ENCODE results near the gene ACKR4.
"Not testable (repeated sequence)": the region's sequence is repeated elsewhere in the genome, so short reads cannot be mapped to it uniquely, and the experiment has no call there.

Gene ACKR4

DNA sequence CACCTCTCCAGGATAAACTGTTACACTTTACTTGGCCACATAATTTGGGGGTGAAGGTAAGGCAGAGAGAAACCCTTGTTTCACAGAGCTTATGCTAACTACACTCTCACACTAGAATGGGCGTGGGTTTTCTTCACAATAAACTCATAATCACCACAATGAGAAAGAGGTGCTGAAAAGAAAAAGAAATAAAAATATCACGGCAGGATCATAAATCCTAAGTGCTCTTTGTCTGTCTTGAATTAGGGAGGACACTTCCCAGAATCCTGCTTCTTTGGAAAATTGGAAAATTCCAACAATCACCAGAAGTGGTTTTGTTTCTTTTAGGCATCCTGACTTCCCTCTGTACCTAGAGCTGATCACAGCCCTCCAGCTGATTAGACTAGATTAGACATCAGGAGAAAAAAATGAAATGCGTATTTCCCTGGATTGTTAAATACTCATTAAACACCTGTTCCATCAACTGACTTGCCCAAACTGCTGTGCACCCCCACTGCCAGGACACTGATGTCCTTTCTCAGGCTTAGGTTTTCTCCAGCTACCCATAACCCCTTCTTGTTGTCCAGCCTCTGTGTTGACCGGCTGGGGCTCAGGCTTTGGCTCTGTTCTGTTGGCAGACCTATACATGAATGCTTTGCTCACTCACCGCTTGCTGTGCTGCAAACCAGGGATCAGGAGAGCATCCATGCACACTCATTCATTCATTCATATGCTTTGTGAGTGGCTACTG, 41.6 kb upstream of the ACKR4 start:
- Histone ChIP-seq H3K79me2 (ENCODE audit: insufficient read depth, low read length) (no peaks in the 10 kb centered on the region), H3K9me2 (replicated peaks; ENCODE audit: low read depth, low read length) (no peaks in the 10 kb centered on the region), H3K36me3 (ENCODE audit: insufficient read depth, low read length) (no peaks in the 10 kb centered on the region), H2AFZ (ENCODE audit: low read length) (no peak overlapping the region), H3K9ac (ENCODE audit: low read depth, low read length, poor library complexity, severe bottlenecking) (no peak overlapping the region), H3K4me2 (ENCODE audit: low read depth, low read length, poor library complexity, severe bottlenecking) (no peak overlapping the region), H3K4me1 (ENCODE audit: insufficient read depth, low read length, poor library complexity, severe bottlenecking) (peaks cover 9% of the 10 kb centered on the region), H3K27me3 (ENCODE audit: insufficient read depth, low read length, poor library complexity, severe bottlenecking) (no peaks in the 10 kb centered on the region), H3K4me3 (ENCODE audit: low read length, poor library complexity, severe bottlenecking) (no peak overlapping the region), H3F3A (ENCODE audit: low read depth) (no peaks in the 10 kb centered on the region), H4K20me1 (ENCODE audit: insufficient read depth, low read length, poor library complexity, severe bottlenecking) (no peaks in the 10 kb centered on the region), H3K9me3 (ENCODE audit: insufficient read depth, low read depth, low read length) (no peaks in the 10 kb centered on the region)
- TF ChIP-seq, protein P1, sequence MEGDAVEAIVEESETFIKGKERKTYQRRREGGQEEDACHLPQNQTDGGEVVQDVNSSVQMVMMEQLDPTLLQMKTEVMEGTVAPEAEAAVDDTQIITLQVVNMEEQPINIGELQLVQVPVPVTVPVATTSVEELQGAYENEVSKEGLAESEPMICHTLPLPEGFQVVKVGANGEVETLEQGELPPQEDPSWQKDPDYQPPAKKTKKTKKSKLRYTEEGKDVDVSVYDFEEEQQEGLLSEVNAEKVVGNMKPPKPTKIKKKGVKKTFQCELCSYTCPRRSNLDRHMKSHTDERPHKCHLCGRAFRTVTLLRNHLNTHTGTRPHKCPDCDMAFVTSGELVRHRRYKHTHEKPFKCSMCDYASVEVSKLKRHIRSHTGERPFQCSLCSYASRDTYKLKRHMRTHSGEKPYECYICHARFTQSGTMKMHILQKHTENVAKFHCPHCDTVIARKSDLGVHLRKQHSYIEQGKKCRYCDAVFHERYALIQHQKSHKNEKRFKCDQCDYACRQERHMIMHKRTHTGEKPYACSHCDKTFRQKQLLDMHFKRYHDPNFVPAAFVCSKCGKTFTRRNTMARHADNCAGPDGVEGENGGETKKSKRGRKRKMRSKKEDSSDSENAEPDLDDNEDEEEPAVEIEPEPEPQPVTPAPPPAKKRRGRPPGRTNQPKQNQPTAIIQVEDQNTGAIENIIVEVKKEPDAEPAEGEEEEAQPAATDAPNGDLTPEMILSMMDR (conservative IDR thresholded peaks at IDR 0.05; ENCODE audit: low read length) = no peak
- TF ChIP-seq EZH2phosphoT487 (IDR thresholded peaks at IDR 0.05; ENCODE audit: borderline replicate concordance) = no peak

DNA sequence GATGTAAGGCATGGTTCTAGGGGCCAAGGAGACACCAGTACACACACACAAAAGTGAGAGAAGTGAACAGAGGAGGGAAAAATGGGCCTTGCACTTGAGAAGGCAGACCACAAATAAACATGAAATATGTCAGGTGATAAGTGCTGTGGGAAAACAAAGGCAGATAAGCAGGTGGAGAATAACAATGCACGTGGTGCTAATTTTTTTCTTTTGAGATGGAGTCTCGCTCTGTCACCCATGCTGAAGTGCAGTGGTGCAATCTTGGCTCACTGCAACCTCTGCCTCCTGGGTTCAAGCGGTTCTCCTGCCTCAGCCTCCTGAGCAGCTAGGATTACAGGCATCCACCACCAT, 41.1 kb upstream of the ACKR4 start:
- not testable (repeated sequence) for H3K9ac ChIP-seq (ENCODE audit: low read depth, low read length, poor library complexity, severe bottlenecking); H4K20me1 ChIP-seq (ENCODE audit: insufficient read depth, low read length, poor library complexity, severe bottlenecking); H3K9me2 ChIP-seq (replicated peaks; ENCODE audit: low read depth, low read length); H3K79me2 ChIP-seq (ENCODE audit: insufficient read depth, low read length); H2AFZ ChIP-seq (ENCODE audit: low read length); H3K27me3 ChIP-seq (ENCODE audit: insufficient read depth, low read length, poor library complexity, severe bottlenecking); H3K4me3 ChIP-seq (ENCODE audit: low read length, poor library complexity, severe bottlenecking); H3K4me2 ChIP-seq (ENCODE audit: low read depth, low read length, poor library complexity, severe bottlenecking); H3K4me1 ChIP-seq (ENCODE audit: insufficient read depth, low read length, poor library complexity, severe bottlenecking); H3F3A ChIP-seq (ENCODE audit: low read depth); H3K9me3 ChIP-seq (ENCODE audit: insufficient read depth, low read depth, low read length); H3K36me3 ChIP-seq (ENCODE audit: insufficient read depth, low read length)

DNA sequence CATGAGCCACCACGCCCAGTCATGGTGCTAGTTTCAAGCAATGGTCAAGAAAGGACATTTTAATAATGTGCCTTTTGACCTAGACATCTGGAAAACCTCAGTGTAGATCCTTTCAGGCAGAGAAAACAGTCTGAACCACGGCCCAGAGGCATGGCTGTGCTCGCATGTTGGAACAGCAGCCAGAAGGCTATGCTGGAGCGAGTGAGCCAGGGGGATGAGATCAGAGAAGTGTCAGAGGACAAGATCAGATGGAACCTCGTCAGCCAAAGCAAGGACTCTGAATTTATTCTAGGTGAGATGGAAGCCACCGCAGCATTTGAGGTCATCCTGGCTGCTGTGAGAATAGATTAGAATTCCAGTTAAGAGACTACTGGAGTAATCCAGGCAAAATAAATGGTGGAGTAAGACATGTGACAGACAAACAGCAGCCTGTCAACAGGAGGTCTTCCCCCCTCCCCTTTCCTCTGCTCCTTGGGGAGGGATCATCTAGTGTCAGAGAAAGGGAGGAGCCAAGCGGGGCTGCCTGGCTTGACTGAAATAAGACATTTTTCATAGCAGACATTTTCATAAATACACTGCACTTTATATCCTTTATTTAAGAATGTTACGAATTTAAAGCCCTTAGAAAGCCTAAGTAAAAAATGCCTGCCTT, 40.4 kb upstream of the ACKR4 start:
- Histone ChIP-seq H3K9me3 (ENCODE audit: insufficient read depth, low read depth, low read length) (no peaks in the 10 kb centered on the region), H4K20me1 (ENCODE audit: insufficient read depth, low read length, poor library complexity, severe bottlenecking) (no peaks in the 10 kb centered on the region), H3K9me2 (replicated peaks; ENCODE audit: low read depth, low read length) (no peaks in the 10 kb centered on the region), H3K4me3 (ENCODE audit: low read length, poor library complexity, severe bottlenecking) (no peak overlapping the region), H3K4me2 (ENCODE audit: low read depth, low read length, poor library complexity, severe bottlenecking) (no peak overlapping the region), H3K9ac (ENCODE audit: low read depth, low read length, poor library complexity, severe bottlenecking) (no peak overlapping the region), H3K27me3 (ENCODE audit: insufficient read depth, low read length, poor library complexity, severe bottlenecking) (no peaks in the 10 kb centered on the region), H3K36me3 (ENCODE audit: insufficient read depth, low read length) (no peaks in the 10 kb centered on the region), H2AFZ (ENCODE audit: low read length) (no peak overlapping the region), H3K4me1 (ENCODE audit: insufficient read depth, low read length, poor library complexity, severe bottlenecking) (no peaks in the 10 kb centered on the region), H3K79me2 (ENCODE audit: insufficient read depth, low read length) (no peaks in the 10 kb centered on the region), H3F3A (ENCODE audit: low read depth) (no peaks in the 10 kb centered on the region)
- TF ChIP-seq, protein P1 (conservative IDR thresholded peaks at IDR 0.05; ENCODE audit: low read length) = no peak
- no peak for TF ChIP-seq EZH2phosphoT487 (IDR thresholded peaks at IDR 0.05; ENCODE audit: borderline replicate concordance)

DNA sequence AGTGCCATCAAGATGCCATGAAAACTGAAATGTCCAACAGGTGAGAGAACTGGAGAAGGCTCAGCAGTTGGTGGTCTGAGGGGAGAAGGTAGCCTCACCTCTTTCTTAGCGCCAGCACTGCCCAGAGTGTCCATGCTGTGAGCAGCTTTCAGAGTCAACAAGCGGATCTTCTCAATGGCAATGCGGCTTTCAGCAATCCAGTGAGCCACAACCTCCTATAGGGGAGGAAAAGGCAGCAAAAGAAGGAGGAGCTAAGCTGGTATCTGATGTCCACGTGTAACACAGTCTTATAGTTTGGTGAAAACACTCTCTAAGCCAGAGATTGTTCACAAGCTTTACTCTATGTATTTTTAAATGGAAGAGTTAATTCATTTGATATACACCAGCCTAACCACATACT, 36.1 kb upstream of the ACKR4 start:
- Histone ChIP-seq H3K4me2 (ENCODE audit: low read depth, low read length, poor library complexity, severe bottlenecking) (no peak overlapping the region), H3K27me3 (ENCODE audit: insufficient read depth, low read length, poor library complexity, severe bottlenecking) (no peaks in the 10 kb centered on the region), H3F3A (ENCODE audit: low read depth) (no peaks in the 10 kb centered on the region), H3K9ac (ENCODE audit: low read depth, low read length, poor library complexity, severe bottlenecking) (no peak overlapping the region), H3K4me3 (ENCODE audit: low read length, poor library complexity, severe bottlenecking) (no peak overlapping the region), H3K79me2 (ENCODE audit: insufficient read depth, low read length) (no peaks in the 10 kb centered on the region), H4K20me1 (ENCODE audit: insufficient read depth, low read length, poor library complexity, severe bottlenecking) (no peaks in the 10 kb centered on the region), H3K9me2 (replicated peaks; ENCODE audit: low read depth, low read length) (no peaks in the 10 kb centered on the region), H3K4me1 (ENCODE audit: insufficient read depth, low read length, poor library complexity, severe bottlenecking) (no peaks in the 10 kb centered on the region), H2AFZ (ENCODE audit: low read length) (no peak overlapping the region), H3K9me3 (ENCODE audit: insufficient read depth, low read depth, low read length) (no peaks in the 10 kb centered on the region), H3K36me3 (ENCODE audit: insufficient read depth, low read length) (no peaks in the 10 kb centered on the region)
- TF ChIP-seq EZH2phosphoT487 (IDR thresholded peaks at IDR 0.05; ENCODE audit: borderline replicate concordance) = no peak
- TF ChIP-seq, protein P1 (conservative IDR thresholded peaks at IDR 0.05; ENCODE audit: low read length) = no peak

All from Loucy (cell line).